Left lung (tissue), 10 donors: Measurements from ENCODE around the gene SNRNP27. TPM values are rescaled to one million over a fixed set of nuclear protein-coding genes. Genes with fewer than 3 reads are reported as not detected.

Experiments
- ATAC-seq: fragments of 200-7000 bp; cut with Tn5 transposase; one replicate; pipeline ENCODE4 v1.9.1; 2020; ENCODE audit warnings: moderate library complexity
- DNase-seq, 4 donors: peaks; one replicate each; pipeline ENCODE4 v3.0.0-alpha.2; 2013 to 2020
- H3K27ac ChIP-seq, 2 donors: fragments of 200-600 bp; sonication (generic) in 1 of 2; one replicate each; pipeline versions ENCODE4 v1.5.0 to v1.8.0; 2020 to 2021
- H3K27me3 ChIP-seq, 2 donors: fragments of 200-600 bp; sonication (generic) in 1 of 2; one replicate each; pipeline versions ENCODE4 v1.5.0 to v1.8.0; 2020 to 2021
- H3K36me3 ChIP-seq, 2 donors: fragments of 200-600 bp; sonication (generic) in 1 of 2; one replicate each; pipeline versions ENCODE4 v1.5.0 to v1.8.0; 2020 to 2021
- H3K4me1 ChIP-seq, 2 donors: fragments of 200-600 bp; one replicate each; pipeline ENCODE4 v1.8.0; 2021
- H3K4me3 ChIP-seq, 2 donors: fragments of 200-600 bp; sonication (generic) in 1 of 2; one replicate each; pipeline versions ENCODE4 v1.5.0 to v1.8.0; 2020 to 2021; ENCODE audit warnings: mild to moderate bottlenecking in 1 of 2
- H3K9me3 ChIP-seq, 2 donors: fragments of 200-600 bp; sonication (generic) in 1 of 2; one replicate each; pipeline versions ENCODE4 v1.5.0 to v1.8.0; 2020 to 2021
- CTCF ChIP-seq, 2 donors: fragments of 200-600 bp; sonication (generic) in 1 of 2; IDR thresholded peaks; one replicate each; pipeline versions ENCODE4 v1.5.0 to v1.8.0; 2021; ENCODE audit warnings: antibody characterized with exemption in 2 of 2
- intact Hi-C, 2 donors: fragments of 100-400 bp; cut with DNase I; formaldehyde crosslinking; loops; one replicate each; pipeline versions ENCODE4 v1.11.2 to v1.14.2; 2022
- polyA plus RNA-seq, 6 donors: library from polyadenylated mRNA; unstranded; fragments of 120-200 nt; gene quantifications; one replicate each; pipeline ENCODE4 v1.2.1, GENCODE V29; 2013; ENCODE audit not compliant: insufficient read length in 6 of 6
- total RNA-seq, 2 donors: library from RNA; stranded (reverse); fragmentation: NEBNext Ultra II Directional; extraction: Animal tissue kit (Norgen Biotek cat#: 25700); gene quantifications; one replicate each; pipeline ENCODE4 v1.2.1, GENCODE V29; 2021
- donor health status: DM: no; HTN: yes; CAD: no.
- donor health status: DM: no; HTN: no; CAD: no.

The SNRNP27 gene
- total and polyA plus RNA-seq, 8 donors = 37.1 to 76.8 (median 66.0) TPM

GRCh38 chr2:69907216-69907615 is 13.5 kb downstream of the SNRNP27 start:
- no peak overlapping the region for H3K27ac ChIP-seq
- DNase-seq (no peak), ATAC-seq (peak; percentile 74)
- peaks cover 0 to 68% of the 10 kb centered on the region in 2 donors for H3K36me3 ChIP-seq
- no peaks in the 10 kb centered on the region for H3K27me3 ChIP-seq
- intact Hi-C loops = no loop called here
- no peak overlapping the region for H3K4me3 ChIP-seq
- peaks cover 0 to 22% of the 10 kb centered on the region in 2 donors for H3K4me1 ChIP-seq
- no peaks in the 10 kb centered on the region for H3K9me3 ChIP-seq
- TF ChIP-seq CTCF (IDR thresholded peaks at IDR 0.05) = no peak

GRCh38 chr2:69911985-69912563 is 18.3 kb downstream of the SNRNP27 start:
- peak; percentile 31 to 63 for TF ChIP-seq CTCF (IDR thresholded peaks at IDR 0.05)
- intact Hi-C loops = loop anchor here in 1 of 2 donors (5.0 to 10.0 kb wide), 2 partner anchors 173 to 230 kb away; partner anchors contain the start of gene PCBP1
- ATAC-seq (no peak), DNase-seq (peak in 2 of 4 donors; percentile 35 to 64)
- Histone ChIP-seq H3K27ac (peak overlapping the region in 1 of 2 donors; percentile 28), H3K36me3 (peaks cover 0 to 33% of the 10 kb centered on the region in 2 donors), H3K9me3 (no peaks in the 10 kb centered on the region), H3K4me3 (no peak overlapping the region), H3K27me3 (no peaks in the 10 kb centered on the region), H3K4me1 (peaks cover 3 to 38% of the 10 kb centered on the region in 2 donors)

- peak in 1 of 2 donors; percentile 23 for TF ChIP-seq CTCF (IDR thresholded peaks at IDR 0.05)
- peaks cover 12 to 58% of the 10 kb centered on the region in 2 donors for H3K4me1 ChIP-seq
- ATAC-seq = peak; percentile 88
- H3K36me3 ChIP-seq = peaks cover 0 to 29% of the 10 kb centered on the region in 2 donors
- peak overlapping the region; percentile 56 to 90 for H3K4me3 ChIP-seq
- intact Hi-C loops = loop anchor here in 1 of 2 donors (5.0 to 10.0 kb wide), 2 partner anchors 170 to 228 kb away; partner anchors contain the start of gene PCBP1
- no peaks in the 10 kb centered on the region for H3K27me3 ChIP-seq
- no peaks in the 10 kb centered on the region for H3K9me3 ChIP-seq
- peak overlapping the region; percentile 98 to 99 for H3K27ac ChIP-seq
- peak; percentile 99 to 100 (median 100) for DNase-seq
Measured at GRCh38 chr2:69914164-69914949, 20.6 kb downstream of the SNRNP27 start.

- peak; percentile 91 for ATAC-seq
- H3K27ac ChIP-seq = peak within 1 kb of the TSS; percentile 98 to 99
- H3K27me3 ChIP-seq = no peaks in the 10 kb centered on the region
- TF ChIP-seq CTCF (IDR thresholded peaks at IDR 0.05) = no peak
- peak within 1 kb of the TSS; percentile 84 to 90 for H3K4me3 ChIP-seq
- peaks cover 12 to 66% of the 10 kb centered on the region in 2 donors for H3K4me1 ChIP-seq
- intact Hi-C loops = loop anchor here in 1 of 2 donors (5.0 to 10.0 kb wide), 2 partner anchors 170 to 227 kb away; partner anchors contain the start of gene PCBP1
- DNase-seq = peak in 3 of 4 donors; percentile 13 to 98 (median 55)
- H3K9me3 ChIP-seq = no peaks in the 10 kb centered on the region
- H3K36me3 ChIP-seq = peaks cover 0 to 31% of the 10 kb centered on the region in 2 donors
Measured at GRCh38 chr2:69914950-69915945, 21.5 kb downstream of the SNRNP27 start, which contains the start of gene MXD1. TSS of gene MXD1 (plus strand) at chr2:69915109. CDS start at chr2:69915331, 222 bp downstream.
